ENCODE measurements around the gene HCRTR2.

The HCRTR2 gene

GRCh38 chr6:55176958-55177357 lies 2.6 kb downstream of the HCRTR2 start:
- Histone ChIP-seq H3K27me3 (ENCODE audit: insufficient read depth, low read length) (peaks cover 41% of the 10 kb centered on the region), H3K4me1 (ENCODE audit: insufficient read depth, low read length) (0 out of 2 replicates have a peak, but pooled peaks cover 5% of the 10 kb centered on the region)

GRCh38 chr6:55180258-55180657 lies 5.9 kb downstream of the HCRTR2 start:
- 0 out of 2 replicates have a peak, but pooled peaks cover 5% of the 10 kb centered on the region for H3K4me1 ChIP-seq (ENCODE audit: insufficient read depth, low read length)
- H3K27me3 ChIP-seq (ENCODE audit: insufficient read depth, low read length): peaks cover 15% of the 10 kb centered on the region
- no peaks in the 10 kb centered on the region for H3K36me3 ChIP-seq (ENCODE audit: insufficient read depth, low read depth, low read length)
- no peaks in the 10 kb centered on the region for H3K9me3 ChIP-seq (ENCODE audit: insufficient read depth, low read depth, low read length)
- H3K27ac ChIP-seq (ENCODE audit: low read length): no peak overlapping the region
- no peak overlapping the region for H3K4me3 ChIP-seq (ENCODE audit: low read length)
- H3K9ac ChIP-seq (ENCODE audit: low read depth, low read length): no peak overlapping the region

More at GRCh38 chr6:55176958-55177357, 2.6 kb downstream of the HCRTR2 start:
- Histone ChIP-seq H3K27ac (ENCODE audit: low read length) (no peak overlapping the region), H3K36me3 (ENCODE audit: insufficient read depth, low read depth, low read length) (no peaks in the 10 kb centered on the region), H3K4me3 (ENCODE audit: low read length) (no peak overlapping the region), H3K9me3 (ENCODE audit: insufficient read depth, low read depth, low read length) (no peaks in the 10 kb centered on the region), H3K9ac (ENCODE audit: low read depth, low read length) (no peak overlapping the region)

GRCh38 chr6:55182016-55182650 lies 7.8 kb downstream of the HCRTR2 start:
- H3K27ac ChIP-seq (ENCODE audit: low read length): no peak overlapping the region
- no peaks in the 10 kb centered on the region for H3K36me3 ChIP-seq (ENCODE audit: insufficient read depth, low read depth, low read length)
- H3K27me3 ChIP-seq (ENCODE audit: insufficient read depth, low read length): no peaks in the 10 kb centered on the region
- H3K4me1 ChIP-seq (ENCODE audit: insufficient read depth, low read length): no peaks in the 10 kb centered on the region
- no peak overlapping the region for H3K4me3 ChIP-seq (ENCODE audit: low read length)
- H3K9me3 ChIP-seq (ENCODE audit: insufficient read depth, low read depth, low read length): no peaks in the 10 kb centered on the region
- no peak overlapping the region for H3K9ac ChIP-seq (ENCODE audit: low read depth, low read length)

GRCh38 chr6:55184782-55185530 lies 10.6 kb downstream of the HCRTR2 start:
- no peaks in the 10 kb centered on the region for H3K9me3 ChIP-seq (ENCODE audit: insufficient read depth, low read depth, low read length)
- no peaks in the 10 kb centered on the region for H3K36me3 ChIP-seq (ENCODE audit: insufficient read depth, low read depth, low read length)
- no peak overlapping the region for H3K4me3 ChIP-seq (ENCODE audit: low read length)
- no peak overlapping the region for H3K27ac ChIP-seq (ENCODE audit: low read length)
- H3K27me3 ChIP-seq (ENCODE audit: insufficient read depth, low read length): no peaks in the 10 kb centered on the region
- no peak overlapping the region for H3K9ac ChIP-seq (ENCODE audit: low read depth, low read length)
- H3K4me1 ChIP-seq (ENCODE audit: insufficient read depth, low read length): no peaks in the 10 kb centered on the region

GRCh38 chr6:55198715-55199114 lies 24.4 kb downstream of the HCRTR2 start:
- Histone ChIP-seq H3K27me3 (ENCODE audit: insufficient read depth, low read length) (no peaks in the 10 kb centered on the region), H3K4me3 (ENCODE audit: low read length) (no peak overlapping the region), H3K9ac (ENCODE audit: low read depth, low read length) (no peak overlapping the region), H3K36me3 (ENCODE audit: insufficient read depth, low read depth, low read length) (no peaks in the 10 kb centered on the region), H3K9me3 (ENCODE audit: insufficient read depth, low read depth, low read length) (no peaks in the 10 kb centered on the region), H3K27ac (ENCODE audit: low read length) (no peak overlapping the region), H3K4me1 (ENCODE audit: insufficient read depth, low read length) (peaks cover 6% of the 10 kb centered on the region; the same call in 1 of the 2 replicates)

- Histone ChIP-seq H3K27me3 (ENCODE audit: insufficient read depth, low read length) (no peaks in the 10 kb centered on the region), H3K9me3 (ENCODE audit: insufficient read depth, low read depth, low read length) (no peaks in the 10 kb centered on the region), H3K27ac (ENCODE audit: low read length) (no peak overlapping the region), H3K4me1 (ENCODE audit: insufficient read depth, low read length) (peaks cover 6% of the 10 kb centered on the region; the same call in 1 of the 2 replicates), H3K4me3 (ENCODE audit: low read length) (no peak overlapping the region), H3K36me3 (ENCODE audit: insufficient read depth, low read depth, low read length) (no peaks in the 10 kb centered on the region), H3K9ac (ENCODE audit: low read depth, low read length) (no peak overlapping the region)
Measured at GRCh38 chr6:55199239-55199638, 24.9 kb downstream of the HCRTR2 start.

- no peaks in the 10 kb centered on the region for H3K4me1 ChIP-seq (ENCODE audit: insufficient read depth, low read length)
Measured at GRCh38 chr6:55208478-55209458, 34.5 kb downstream of the HCRTR2 start.

GRCh38 chr6:55210952-55211351 lies 36.6 kb downstream of the HCRTR2 start:
- H3K36me3 ChIP-seq (ENCODE audit: insufficient read depth, low read depth, low read length): no peaks in the 10 kb centered on the region
- H3K9me3 ChIP-seq (ENCODE audit: insufficient read depth, low read depth, low read length): no peaks in the 10 kb centered on the region
- no peaks in the 10 kb centered on the region for H3K27me3 ChIP-seq (ENCODE audit: insufficient read depth, low read length)
- no peak overlapping the region for H3K9ac ChIP-seq (ENCODE audit: low read depth, low read length)
- H3K4me3 ChIP-seq (ENCODE audit: low read length): no peak overlapping the region
- no peak overlapping the region for H3K27ac ChIP-seq (ENCODE audit: low read length)
- H3K4me1 ChIP-seq (ENCODE audit: insufficient read depth, low read length): no peaks in the 10 kb centered on the region

More at GRCh38 chr6:55208478-55209458, 34.5 kb downstream of the HCRTR2 start:
- H3K27ac ChIP-seq (ENCODE audit: low read length): no peak overlapping the region
- H3K9me3 ChIP-seq (ENCODE audit: insufficient read depth, low read depth, low read length): no peaks in the 10 kb centered on the region
- no peak overlapping the region for H3K4me3 ChIP-seq (ENCODE audit: low read length)
- H3K9ac ChIP-seq (ENCODE audit: low read depth, low read length): no peak overlapping the region
- H3K27me3 ChIP-seq (ENCODE audit: insufficient read depth, low read length): no peaks in the 10 kb centered on the region
- H3K36me3 ChIP-seq (ENCODE audit: insufficient read depth, low read depth, low read length): no peaks in the 10 kb centered on the region

GRCh38 chr6:55212156-55212555 lies 37.8 kb downstream of the HCRTR2 start:
- H3K27me3 ChIP-seq (ENCODE audit: insufficient read depth, low read length): no peaks in the 10 kb centered on the region
- no peak overlapping the region for H3K27ac ChIP-seq (ENCODE audit: low read length)
- H3K4me3 ChIP-seq (ENCODE audit: low read length): no peak overlapping the region
- no peaks in the 10 kb centered on the region for H3K36me3 ChIP-seq (ENCODE audit: insufficient read depth, low read depth, low read length)
- H3K9me3 ChIP-seq (ENCODE audit: insufficient read depth, low read depth, low read length): no peaks in the 10 kb centered on the region
- H3K9ac ChIP-seq (ENCODE audit: low read depth, low read length): no peak overlapping the region
- H3K4me1 ChIP-seq (ENCODE audit: insufficient read depth, low read length): no peaks in the 10 kb centered on the region

- H3K9ac ChIP-seq (ENCODE audit: low read depth, low read length): no peak overlapping the region
- no peaks in the 10 kb centered on the region for H3K9me3 ChIP-seq (ENCODE audit: insufficient read depth, low read depth, low read length)
Measured at GRCh38 chr6:55220961-55221360, 46.6 kb downstream of the HCRTR2 start.

GRCh38 chr6:55227862-55228261 lies 53.5 kb downstream of the HCRTR2 start:
- H3K4me3 ChIP-seq (ENCODE audit: low read length): no peak overlapping the region
- no peaks in the 10 kb centered on the region for H3K36me3 ChIP-seq (ENCODE audit: insufficient read depth, low read depth, low read length)
- H3K27ac ChIP-seq (ENCODE audit: low read length): no peak overlapping the region
- no peak overlapping the region for H3K9ac ChIP-seq (ENCODE audit: low read depth, low read length)
- H3K27me3 ChIP-seq (ENCODE audit: insufficient read depth, low read length): no peaks in the 10 kb centered on the region
- H3K4me1 ChIP-seq (ENCODE audit: insufficient read depth, low read length): no peaks in the 10 kb centered on the region
- no peaks in the 10 kb centered on the region for H3K9me3 ChIP-seq (ENCODE audit: insufficient read depth, low read depth, low read length)

More at GRCh38 chr6:55220961-55221360, 46.6 kb downstream of the HCRTR2 start:
- Histone ChIP-seq H3K36me3 (ENCODE audit: insufficient read depth, low read depth, low read length) (no peaks in the 10 kb centered on the region), H3K27ac (ENCODE audit: low read length) (no peak overlapping the region), H3K4me1 (ENCODE audit: insufficient read depth, low read length) (no peaks in the 10 kb centered on the region), H3K4me3 (ENCODE audit: low read length) (no peak overlapping the region), H3K27me3 (ENCODE audit: insufficient read depth, low read length) (no peaks in the 10 kb centered on the region)
